A673 (cell line): ENCODE data around the gene DUSP6. TPM values are rescaled to one million over a fixed set of nuclear protein-coding genes. Genes with fewer than 3 reads are reported as not detected.
A peak's percentile ranks its signal among the peaks of the same experiment; 100 is the strongest.

Experiments used
- BruUV-seq: library from RNA; stranded (reverse); fragments of 400-500 nt; replicated peaks from 2 replicates; lab custom pipeline; 2021; lab: Mats Ljungman, UMichigan
- CTCF ChIA-PET: fragments of 300-600 bp; sonication (Branson Sonifier 250); formaldehyde crosslinking; loops from one replicate; lab custom pipeline; 2022; ENCODE audit warnings: antibody characterized with exemption; lab: Charles Lee
- POLR2A ChIA-PET: fragments of 300-600 bp; sonication (Branson Sonifier 250); formaldehyde crosslinking; loops from one replicate; lab custom pipeline; 2022; ENCODE audit warnings: antibody characterized with exemption; ENCODE audit not compliant: low non-redundant PET; lab: Charles Lee
- DNase-seq: peaks from one replicate; pipeline ENCODE4 v3.0.0-alpha.2; 2015; ENCODE audit warnings: low spot score
- H3K27ac ChIP-seq: fragments of 200-600 bp; sonication (generic); 2 replicates; pipeline ENCODE4 v1.5.1; 2016; ENCODE audit warnings: mixed run types, low read depth, mild to moderate bottlenecking, mixed read lengths, antibody characterized with exemption, low read length; ENCODE audit not compliant: poor library complexity, severe bottlenecking
- H3K27me3 ChIP-seq: fragments of 200-600 bp; sonication (generic); replicated peaks from 2 replicates; pipeline ENCODE4 v1.6.1; 2017; ENCODE audit warnings: mixed run types, low read depth, mild to moderate bottlenecking, mixed read lengths, antibody characterized with exemption, low read length; ENCODE audit not compliant: insufficient read depth, poor library complexity
- H3K36me3 ChIP-seq: fragments of 200-600 bp; sonication (generic); 2 replicates; pipeline ENCODE4 v1.6.1; 2016; ENCODE audit warnings: mixed run types, mild to moderate bottlenecking, mixed read lengths, antibody characterized with exemption, low read length; ENCODE audit not compliant: insufficient read depth, poor library complexity, severe bottlenecking
- H3K4me1 ChIP-seq: fragments of 200-600 bp; sonication (generic); 2 replicates; pipeline ENCODE4 v1.6.1; 2017; ENCODE audit warnings: mixed run types, mild to moderate bottlenecking, mixed read lengths, antibody characterized with exemption, low read length; ENCODE audit not compliant: insufficient read depth, poor library complexity, severe bottlenecking
- H3K4me3 ChIP-seq: fragments of 200-600 bp; sonication (generic); 2 replicates; pipeline ENCODE4 v1.5.1; 2016; ENCODE audit warnings: low read depth, mixed run types, mild to moderate bottlenecking, mixed read lengths, low read length; ENCODE audit not compliant: poor library complexity, severe bottlenecking
- H3K9me3 ChIP-seq: fragments of 200-600 bp; sonication (generic); 2 replicates; pipeline ENCODE4 v1.6.1; 2016; ENCODE audit warnings: mixed run types, low read depth, mild to moderate bottlenecking, mixed read lengths, antibody characterized with exemption, low read length; ENCODE audit not compliant: poor library complexity, severe bottlenecking
- CTCF ChIP-seq: fragments of 300-800, 200-600 bp; sonication (generic); conservative IDR thresholded peaks from 2 replicates; pipeline ENCODE4 v1.5.1; 2017; ENCODE audit warnings: low read depth, mild to moderate bottlenecking, antibody characterized with exemption, low read length, moderate library complexity, mixed read lengths
- EZH2 ChIP-seq: fragments of 200-600 bp; sonication (generic); IDR thresholded peaks from 2 replicates; pipeline ENCODE4 v1.6.1; 2017; ENCODE audit warnings: borderline replicate concordance, low read depth, mild to moderate bottlenecking, mixed read lengths, antibody characterized with exemption, low read length; ENCODE audit not compliant: poor library complexity, severe bottlenecking
- intact Hi-C: fragments of 100-400 bp; cut with micrococcal nuclease; formaldehyde crosslinking; loops from one replicate; pipeline ENCODE4 v1.10.0; 2022; ENCODE audit not compliant: unreplicated experiment
- total RNA-seq: library from RNA; stranded (reverse); gene quantifications from 2 replicates; pipeline ENCODE4 v1.2.3, GENCODE V29; 2021

DUSP6 gene
- total RNA-seq, 1 experiment from 2014 or later: 226 TPM

- BruUV-seq: no TSS peak
- POLR2A ChIA-PET: no interaction called here
Measured at GRCh38 chr12:89386138-89386537, 33.8 kb upstream of the DUSP6 start.

GRCh38 chr12:89384807-89385206, 32.5 kb upstream of the DUSP6 start:
- no TSS peak for BruUV-seq
- ChIA-PET CTCF (no interaction called here), POLR2A (no interaction called here)
- Histone ChIP-seq H3K4me3 (peak overlapping the region; percentile 0), H3K36me3 (no peaks in the 10 kb centered on the region), H3K4me1 (peaks cover 72% of the 10 kb centered on the region), H3K27ac (peak overlapping the region; percentile 92), H3K27me3 (no peaks in the 10 kb centered on the region), H3K9me3 (no peaks in the 10 kb centered on the region)
- TF ChIP-seq EZH2 (no peak), CTCF (no peak)
- DNase-seq: no peak
- intact Hi-C loops: loop anchor here (2.0 kb wide), 1 partner anchor 32 kb away; the partner anchor contains the start of gene DUSP6

More at GRCh38 chr12:89386138-89386537, 33.8 kb upstream of the DUSP6 start:
- Histone ChIP-seq H3K4me1 (peaks cover 83% of the 10 kb centered on the region), H3K27ac (peak overlapping the region; percentile 92), H3K9me3 (no peaks in the 10 kb centered on the region), H3K4me3 (no peak overlapping the region), H3K27me3 (no peaks in the 10 kb centered on the region), H3K36me3 (no peaks in the 10 kb centered on the region)
- no peak for TF ChIP-seq EZH2
- TF ChIP-seq CTCF: no peak
- DNase-seq: no peak
- CTCF ChIA-PET: no interaction called here
- intact Hi-C loops: no loop called here

GRCh38 chr12:89384050-89384758, 31.9 kb upstream of the DUSP6 start:
- peak; percentile 93 for DNase-seq
- intact Hi-C loops: loop anchor here (2.0 kb wide), 1 partner anchor 31 kb away; the partner anchor contains the start of gene DUSP6
- no peaks in the 10 kb centered on the region for H3K9me3 ChIP-seq
- ChIA-PET CTCF (no interaction called here), POLR2A (interaction anchor here (0.6 to 1.2 kb wide), 3 partner anchors 21 to 128 kb away, joined by 3 read pairs; no protein-coding TSS in a partner anchor)
- H3K36me3 ChIP-seq: no peaks in the 10 kb centered on the region
- peak overlapping the region; percentile 92 for H3K27ac ChIP-seq
- TF ChIP-seq CTCF (no peak), EZH2 (no peak)
- no TSS peak for BruUV-seq
- H3K4me3 ChIP-seq: peak overlapping the region; percentile 9
- H3K4me1 ChIP-seq: peaks cover 65% of the 10 kb centered on the region
- no peaks in the 10 kb centered on the region for H3K27me3 ChIP-seq
